Suprapubic skin (tissue), 4 donors: Measurements from ENCODE around the gene CIITA.

Source experiments
- EP300 ChIP-seq: sonication (generic); formaldehyde crosslinking; IDR thresholded peaks from one replicate; pipeline ENCODE4 v1.6.1; 2017; ENCODE audit warnings: antibody characterized with exemption
- POLR2A ChIP-seq, 2 donors: fragments of 450-650 bp; IDR thresholded peaks; one replicate each; pipeline ENCODE4 v1.6.1; 2017; ENCODE audit warnings: antibody characterized with exemption in 2 of 2, mild to moderate bottlenecking in 2 of 2, moderate library complexity in 2 of 2
- POLR2AphosphoS5 ChIP-seq, 3 donors: sonication (generic); formaldehyde crosslinking; IDR thresholded peaks; one replicate each; pipeline ENCODE4 v1.6.1; 2017; ENCODE audit warnings: antibody characterized with exemption in 3 of 3
- TF ChIP-seq, protein P1 (sequence below), 2 donors: fragments of 200-600 bp in 1 of 2; fragments of 450-650 bp in 1 of 2; sonication (generic) in 1 of 2; IDR thresholded peaks; one replicate each; pipeline ENCODE4 v1.5.1; 2016 to 2019; ENCODE audit warnings: antibody characterized with exemption in 2 of 2, mild to moderate bottlenecking in 1 of 2, moderate library complexity in 1 of 2

DNA sequence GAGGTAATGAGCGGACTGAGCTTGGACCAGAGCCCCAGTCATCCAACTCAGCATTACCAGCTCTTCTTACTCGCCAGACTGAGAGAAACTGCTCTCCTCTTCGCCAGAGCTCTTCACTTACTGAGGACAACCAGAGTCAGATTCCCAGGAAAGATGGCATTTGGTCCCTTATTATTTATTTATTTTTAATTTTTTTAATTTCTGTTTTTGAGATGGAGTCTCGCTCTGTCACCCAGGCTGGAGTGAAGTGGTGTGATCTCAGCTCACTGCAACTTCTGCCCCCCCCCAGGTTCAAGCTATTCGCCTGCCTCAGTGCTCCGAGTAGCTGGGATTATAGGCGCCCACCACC is 42.0 kb downstream of the CIITA start:
- TF ChIP-seq, protein P1, sequence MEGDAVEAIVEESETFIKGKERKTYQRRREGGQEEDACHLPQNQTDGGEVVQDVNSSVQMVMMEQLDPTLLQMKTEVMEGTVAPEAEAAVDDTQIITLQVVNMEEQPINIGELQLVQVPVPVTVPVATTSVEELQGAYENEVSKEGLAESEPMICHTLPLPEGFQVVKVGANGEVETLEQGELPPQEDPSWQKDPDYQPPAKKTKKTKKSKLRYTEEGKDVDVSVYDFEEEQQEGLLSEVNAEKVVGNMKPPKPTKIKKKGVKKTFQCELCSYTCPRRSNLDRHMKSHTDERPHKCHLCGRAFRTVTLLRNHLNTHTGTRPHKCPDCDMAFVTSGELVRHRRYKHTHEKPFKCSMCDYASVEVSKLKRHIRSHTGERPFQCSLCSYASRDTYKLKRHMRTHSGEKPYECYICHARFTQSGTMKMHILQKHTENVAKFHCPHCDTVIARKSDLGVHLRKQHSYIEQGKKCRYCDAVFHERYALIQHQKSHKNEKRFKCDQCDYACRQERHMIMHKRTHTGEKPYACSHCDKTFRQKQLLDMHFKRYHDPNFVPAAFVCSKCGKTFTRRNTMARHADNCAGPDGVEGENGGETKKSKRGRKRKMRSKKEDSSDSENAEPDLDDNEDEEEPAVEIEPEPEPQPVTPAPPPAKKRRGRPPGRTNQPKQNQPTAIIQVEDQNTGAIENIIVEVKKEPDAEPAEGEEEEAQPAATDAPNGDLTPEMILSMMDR (IDR thresholded peaks at IDR 0.05) = no peak
- TF ChIP-seq POLR2A (IDR thresholded peaks at IDR 0.05) (no peak), EP300 (no peak), POLR2AphosphoS5 (IDR thresholded peaks at IDR 0.05) (no peak)
